ENCODE measurements around the gene SMAD5.
A peak's percentile ranks its signal among the peaks of the same experiment; 100 is the strongest.

SMAD5 gene

GRCh38 chr5:136115183-136115865, 17.3 kb upstream of the SMAD5 start:
- no peak for DNase-seq (ENCODE audit: low spot score)

DNA sequence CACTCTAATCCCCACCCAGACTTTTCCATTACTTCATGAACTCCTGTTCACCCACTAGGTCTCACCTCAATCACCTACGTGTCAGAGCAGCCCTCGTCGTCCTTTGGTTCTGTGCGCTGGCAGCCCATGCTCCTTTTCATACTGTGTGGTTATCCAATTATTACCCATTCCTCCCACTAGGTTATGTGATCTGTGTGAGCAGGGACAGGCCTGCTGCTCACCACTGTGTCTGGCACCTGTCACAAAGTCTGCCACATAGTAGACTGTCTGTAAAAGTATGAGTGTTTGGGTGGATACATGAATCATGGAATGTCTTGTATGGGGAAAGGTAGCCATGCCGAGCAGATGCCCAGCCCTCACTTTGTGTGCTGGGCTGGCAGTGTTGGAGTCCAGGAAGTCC, 12.1 kb upstream of the SMAD5 start:
- no peak for DNase-seq (ENCODE audit: low spot score)

- DNase-seq (ENCODE audit: low spot score) = no peak
These were observed 9.3 kb upstream of the SMAD5 start for GRCh38 chr5:136123236-136123768.

- no peak for DNase-seq (ENCODE audit: low spot score)
These were observed 5.1 kb upstream of the SMAD5 start for GRCh38 chr5:136127560-136127959.

DNA sequence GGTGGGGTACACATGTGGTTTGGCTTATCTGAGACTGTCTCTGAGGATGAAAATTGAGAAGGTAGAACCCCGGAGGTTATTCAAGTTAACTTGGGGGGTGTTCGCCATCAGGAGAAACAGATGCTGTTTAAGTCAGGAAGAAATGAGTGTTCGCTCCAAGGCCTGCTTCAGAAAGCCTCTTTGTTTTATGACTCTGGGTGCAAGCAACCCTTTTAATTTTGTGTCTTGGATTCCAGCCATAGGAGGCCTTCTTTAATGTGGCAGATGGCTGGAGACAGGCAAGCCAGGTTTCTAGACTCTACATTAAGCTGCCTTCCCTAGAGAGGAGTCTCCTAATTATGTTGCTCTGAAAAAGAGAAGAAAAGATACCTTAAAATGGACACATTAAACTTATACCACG, 4.2 kb upstream of the SMAD5 start:
- no peak for DNase-seq (ENCODE audit: low spot score)

- no peak for DNase-seq (ENCODE audit: low spot score)
These were observed 3.2 kb upstream of the SMAD5 start for GRCh38 chr5:136129445-136129844.

- no peak for DNase-seq (ENCODE audit: low spot score)
These were observed 2.1 kb upstream of the SMAD5 start for GRCh38 chr5:136130581-136130980.

DNA sequence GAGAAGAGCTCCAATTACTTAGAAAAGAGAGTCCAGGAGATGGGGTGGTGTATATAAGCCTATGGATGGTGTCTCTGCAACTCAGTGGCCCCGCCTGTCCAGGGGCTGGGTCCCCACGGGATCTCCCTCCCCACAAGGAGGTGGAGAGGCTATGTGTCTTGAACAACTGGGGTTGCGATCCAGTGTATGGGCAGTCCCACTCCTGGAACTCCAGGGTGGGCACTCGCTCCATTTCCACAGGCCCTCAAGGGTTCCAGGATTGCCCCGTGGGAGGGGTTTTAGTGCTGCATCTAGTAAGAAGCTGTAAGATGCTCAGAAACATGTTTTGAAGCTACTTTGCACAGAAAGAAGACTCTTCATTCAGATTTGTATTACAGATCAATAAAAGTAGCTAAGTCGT, 558 bp upstream of the SMAD5 start:
- DNase-seq (ENCODE audit: low spot score) = no peak

DNA sequence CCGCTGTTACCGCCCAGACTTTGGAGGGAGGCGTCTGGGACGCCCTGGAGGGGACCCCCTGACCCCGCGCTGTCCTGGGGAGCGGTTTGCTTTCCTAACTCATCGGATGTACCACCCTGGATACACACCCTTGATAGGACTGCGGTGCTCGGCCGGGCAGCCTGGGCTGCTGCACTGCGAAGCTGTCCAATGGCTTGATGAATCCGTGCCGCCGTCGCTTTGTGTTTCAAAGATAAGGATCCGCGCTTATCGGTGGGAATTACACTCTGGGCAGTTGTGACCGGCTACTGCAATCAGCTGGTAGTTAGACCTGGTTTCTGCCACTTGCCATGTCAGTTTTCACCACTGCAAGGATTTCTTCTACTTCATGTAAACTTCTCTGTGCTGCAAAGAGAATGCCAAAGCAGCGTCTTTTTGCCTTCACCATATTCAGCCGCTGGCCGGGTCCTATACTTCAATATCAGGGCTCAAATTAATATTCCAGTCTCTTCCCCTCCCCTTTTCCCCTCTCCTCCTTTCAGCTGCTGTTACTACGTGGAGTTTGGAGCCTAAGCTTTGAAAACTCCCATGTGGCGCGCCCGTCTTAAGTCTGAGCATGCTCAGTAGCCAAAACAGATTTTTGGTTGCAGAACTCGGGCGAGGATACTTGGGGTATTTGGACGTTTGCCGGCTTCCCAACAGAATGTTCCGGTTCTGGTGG, 727 bp downstream of the SMAD5 start:
- DNase-seq (ENCODE audit: low spot score) = peak; percentile 11

DNA sequence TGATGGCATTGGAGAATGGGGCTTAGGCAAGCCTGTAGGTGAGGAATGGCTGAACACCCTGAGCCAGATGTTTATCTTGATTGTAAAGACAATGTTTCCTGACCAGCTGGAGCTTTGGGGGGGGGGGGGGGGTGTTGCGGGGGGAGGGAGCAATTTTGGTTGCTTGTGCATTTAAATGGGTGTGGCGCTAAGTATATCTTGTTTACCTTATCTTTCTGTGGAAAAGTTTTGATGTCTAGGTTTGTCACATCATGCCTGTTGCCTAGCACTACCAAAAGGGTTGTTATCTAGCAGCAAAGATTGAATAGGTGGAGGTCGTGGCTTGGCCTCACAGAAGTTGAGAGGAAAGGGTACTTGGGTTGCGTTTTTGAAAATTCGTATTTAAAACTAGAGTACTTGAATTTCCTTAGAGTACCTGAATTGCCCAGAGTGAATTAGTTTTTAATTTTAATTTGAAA, 1.3 kb downstream of the SMAD5 start:
- no peak for DNase-seq (ENCODE audit: low spot score)

DNA sequence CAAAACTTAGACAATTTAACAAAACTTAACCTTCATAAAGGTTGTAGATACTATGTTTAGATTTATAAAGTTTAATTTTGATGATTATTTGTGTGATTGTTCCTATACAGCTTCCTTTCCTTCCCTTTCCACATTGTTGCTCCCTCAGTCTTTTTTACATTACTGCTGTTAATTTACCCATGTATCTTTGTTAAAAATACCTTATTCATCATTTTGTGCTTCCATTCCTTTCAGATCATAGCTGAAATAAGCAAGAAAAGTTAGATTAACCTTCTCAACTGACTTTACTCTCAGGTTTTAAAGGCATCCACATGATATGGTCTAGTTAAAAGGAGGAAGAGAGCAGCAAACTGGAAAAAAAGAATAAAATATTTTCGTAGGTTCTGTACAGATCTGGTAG, 2.0 kb downstream of the SMAD5 start:
- no peak for DNase-seq (ENCODE audit: low spot score)

DNA sequence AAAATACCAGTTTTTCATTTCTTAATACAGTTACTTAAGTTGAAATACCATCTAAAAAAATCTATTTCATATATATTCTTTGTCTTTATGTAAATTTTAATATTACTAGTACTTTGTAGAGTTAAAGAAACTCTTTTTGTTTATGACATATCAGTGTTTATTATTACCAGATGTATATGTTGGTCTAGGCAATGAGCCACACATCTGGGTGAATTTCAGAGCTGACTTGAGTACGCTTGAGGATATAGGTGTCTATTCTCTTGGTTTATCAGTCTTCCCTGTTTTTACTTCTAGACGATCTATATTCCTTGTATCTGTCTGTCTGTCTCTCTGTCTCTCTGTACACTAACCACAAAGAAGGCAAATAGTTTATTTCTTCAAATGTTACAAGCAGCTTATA, 2.9 kb downstream of the SMAD5 start:
- no peak for DNase-seq (ENCODE audit: low spot score)

GRCh38 chr5:136137497-136138220, 5.0 kb downstream of the SMAD5 start:
- no peak for DNase-seq (ENCODE audit: low spot score)

DNA sequence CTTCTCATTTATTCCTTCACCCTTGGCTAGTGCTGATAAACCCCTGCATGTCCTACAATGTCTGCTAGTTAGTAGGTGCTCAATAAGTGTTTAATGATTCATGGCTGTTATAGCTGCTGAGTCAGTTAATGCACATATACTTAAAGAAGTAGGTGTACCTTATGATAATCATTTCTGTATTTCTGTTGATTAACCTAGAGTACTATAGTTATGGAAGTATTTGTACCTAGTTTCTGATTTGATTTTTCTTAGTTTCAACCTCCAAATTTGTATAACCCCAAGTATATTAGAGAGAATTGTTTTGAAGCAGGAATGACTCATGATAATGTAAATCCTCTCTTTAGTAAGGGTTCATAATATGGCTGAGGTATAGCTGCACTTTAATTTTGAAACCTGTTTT, 8.9 kb downstream of the SMAD5 start:
- DNase-seq (ENCODE audit: low spot score) = no peak

DNA sequence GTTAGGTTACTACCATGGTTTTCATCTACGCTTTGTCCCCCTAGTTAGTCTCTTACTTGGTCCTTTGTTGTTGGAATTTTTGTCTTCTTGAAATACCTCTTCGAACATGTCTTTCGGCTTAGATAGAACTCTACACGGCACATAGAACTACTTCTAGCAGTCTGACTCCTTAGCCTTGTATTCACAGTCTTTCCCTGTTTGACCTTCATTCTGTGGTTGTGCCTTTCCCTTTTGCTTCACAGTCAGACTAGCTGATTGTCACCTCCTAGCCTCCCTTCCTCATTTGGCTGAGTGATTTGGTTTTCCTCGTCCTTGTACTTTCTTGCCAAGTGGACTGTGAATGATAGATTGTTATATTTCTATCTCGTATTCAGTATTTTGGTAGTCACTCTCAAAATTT, 10.7 kb downstream of the SMAD5 start:
- DNase-seq (ENCODE audit: low spot score) = no peak

- no peak for DNase-seq (ENCODE audit: low spot score)
These were observed 11.1 kb downstream of the SMAD5 start for GRCh38 chr5:136143763-136144162.

DNA sequence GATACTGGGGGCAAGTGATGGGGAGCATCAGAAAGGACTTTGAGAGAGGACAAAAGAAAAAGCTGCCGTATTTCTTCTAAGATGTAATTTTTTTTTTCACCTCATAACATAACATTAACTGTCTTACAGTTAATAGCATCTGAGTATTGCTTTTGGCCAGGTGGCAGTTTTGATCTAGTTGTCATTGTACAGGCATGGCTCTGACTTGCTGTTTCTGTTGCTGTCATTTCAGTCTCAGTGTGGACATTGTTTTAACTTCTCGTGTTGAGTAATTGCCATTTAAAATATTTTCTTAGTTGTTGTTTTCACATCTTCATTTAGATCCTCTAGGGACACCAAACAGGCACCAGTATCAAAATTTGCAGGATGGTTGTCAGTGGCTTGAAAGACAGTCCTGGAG, 12.4 kb downstream of the SMAD5 start:
- DNase-seq (ENCODE audit: low spot score) = no peak

- DNase-seq (ENCODE audit: low spot score) = no peak
These were observed 13.6 kb downstream of the SMAD5 start for GRCh38 chr5:136146201-136146600.

- DNase-seq (ENCODE audit: low spot score) = no peak
These were observed 15.0 kb downstream of the SMAD5 start for GRCh38 chr5:136147632-136148031.

- DNase-seq (ENCODE audit: low spot score) = no peak
These were observed 17.2 kb downstream of the SMAD5 start for GRCh38 chr5:136149891-136150290.

DNA sequence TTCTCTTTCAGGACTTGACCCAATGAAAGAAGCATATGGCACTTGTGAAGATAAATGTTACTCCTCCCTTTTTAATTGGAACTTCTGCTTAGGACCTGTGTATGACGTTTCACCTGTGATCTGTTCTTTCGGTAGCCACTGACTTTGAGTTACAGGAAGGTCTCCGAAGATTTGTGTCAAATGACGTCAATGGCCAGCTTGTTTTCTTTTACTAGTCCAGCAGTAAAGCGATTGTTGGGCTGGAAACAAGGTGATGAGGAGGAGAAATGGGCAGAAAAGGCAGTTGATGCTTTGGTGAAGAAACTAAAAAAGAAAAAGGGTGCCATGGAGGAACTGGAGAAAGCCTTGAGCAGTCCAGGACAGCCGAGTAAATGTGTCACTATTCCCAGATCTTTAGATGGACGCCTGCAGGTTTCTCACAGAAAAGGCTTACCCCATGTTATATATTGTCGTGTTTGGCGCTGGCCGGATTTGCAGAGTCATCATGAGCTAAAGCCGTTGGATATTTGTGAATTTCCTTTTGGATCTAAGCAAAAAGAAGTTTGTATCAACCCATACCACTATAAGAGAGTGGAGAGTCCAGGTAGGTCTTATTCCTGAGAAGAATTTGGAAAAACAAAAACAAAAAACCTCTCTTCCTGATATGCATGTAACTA, 21.1 kb downstream of the SMAD5 start:
- no peak for DNase-seq (ENCODE audit: low spot score)

DNA sequence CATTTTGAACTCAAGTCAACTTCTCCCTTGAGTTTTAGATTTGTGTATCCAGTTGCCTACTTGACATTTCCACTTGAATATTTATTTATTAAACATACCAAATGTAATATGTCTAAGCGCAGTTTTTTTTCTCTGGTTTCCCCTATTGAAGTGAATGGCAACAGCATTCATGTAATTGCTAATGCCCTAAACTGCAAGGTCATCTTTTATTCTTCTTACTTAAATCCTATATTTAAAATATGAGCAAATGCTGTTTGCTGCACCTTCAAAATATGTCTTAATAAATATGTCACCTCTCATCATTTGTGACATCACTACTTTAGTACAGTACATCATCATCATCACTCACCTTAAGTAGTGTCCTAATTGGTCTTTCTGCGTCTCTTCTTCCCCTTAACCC, 22.4 kb downstream of the SMAD5 start:
- no peak for DNase-seq (ENCODE audit: low spot score)

Data from hematopoietic multipotent progenitor cell treated with erythropoietin and hydrocortisone succinate and interleukin-3 and kit ligand, for 15 days (in vitro differentiated cells).